SW480 (cell line): ENCODE results near the gene MRPL24.

Experiments
- DNase-seq: peaks from one replicate; pipeline ENCODE4 v3.0.0-alpha.2; 2016; ENCODE audit warnings: low spot score

The MRPL24 gene

DNA sequence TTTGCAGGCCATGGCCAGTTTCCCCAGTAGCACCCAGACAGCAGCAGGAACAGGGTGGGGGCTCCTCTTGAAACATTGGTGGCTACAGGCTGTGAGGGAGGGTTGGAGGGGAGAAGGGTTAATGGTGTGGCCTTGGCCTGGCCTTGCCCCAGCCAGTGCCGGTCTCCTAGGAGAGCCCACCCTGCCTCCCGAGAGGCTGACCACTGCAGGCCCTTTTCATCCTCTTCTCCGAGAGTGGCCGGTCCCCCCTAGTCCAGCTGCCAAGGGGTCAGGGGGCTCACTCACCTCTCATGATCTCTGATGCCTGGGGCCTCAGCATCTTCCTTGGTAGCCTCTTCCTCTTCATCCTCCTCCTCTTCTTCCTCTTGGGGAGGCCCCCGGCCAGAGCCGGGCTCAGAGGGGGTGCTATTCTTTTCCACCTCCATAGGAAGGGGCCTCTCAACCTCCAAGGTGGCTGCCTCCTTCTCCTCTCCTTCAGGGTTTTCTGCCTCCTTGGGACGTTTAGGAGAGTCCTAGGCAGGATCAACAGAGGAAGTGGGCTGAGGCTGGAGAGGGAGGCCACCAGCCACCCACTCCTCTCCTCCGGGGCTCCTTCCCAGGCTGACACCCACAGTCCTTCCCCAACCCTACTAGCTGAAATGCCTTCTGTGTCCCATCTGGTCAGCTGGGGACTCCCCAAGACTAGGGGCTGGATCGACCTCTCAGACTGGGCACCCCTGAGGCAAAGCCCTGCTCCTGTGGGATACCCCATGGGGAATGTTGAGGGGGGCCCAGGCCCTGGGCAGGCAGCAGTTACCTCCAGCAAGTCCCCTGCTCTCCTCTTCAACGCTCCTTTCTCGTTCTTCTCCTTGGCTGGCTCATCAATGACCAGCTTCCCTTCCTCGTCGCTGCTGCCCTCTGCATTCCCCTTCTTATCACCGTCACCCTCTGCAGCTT lies 2.7 kb upstream of the MRPL24 start:
- DNase-seq, result no peak

DNA sequence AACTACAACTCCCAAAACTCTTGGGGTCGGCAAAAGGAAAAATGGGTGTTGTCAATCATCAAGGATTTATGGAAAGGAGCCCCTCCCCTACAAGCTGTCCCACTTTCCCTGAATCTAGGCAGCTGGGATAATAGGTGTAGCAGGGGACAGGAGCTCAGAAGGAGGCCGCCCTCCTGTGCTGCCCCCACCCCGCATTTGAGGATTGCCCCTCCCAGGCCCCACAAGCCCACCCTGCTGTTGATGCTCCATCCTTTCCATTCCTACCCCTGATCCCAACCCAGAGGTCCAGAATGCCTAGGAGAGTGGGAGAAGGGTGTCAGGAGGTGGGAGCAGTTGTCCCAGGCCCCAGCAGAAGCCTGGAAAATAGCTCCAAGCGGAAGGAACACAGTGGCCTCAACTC lies 1.9 kb upstream of the MRPL24 start:
- DNase-seq, result no peak

DNA sequence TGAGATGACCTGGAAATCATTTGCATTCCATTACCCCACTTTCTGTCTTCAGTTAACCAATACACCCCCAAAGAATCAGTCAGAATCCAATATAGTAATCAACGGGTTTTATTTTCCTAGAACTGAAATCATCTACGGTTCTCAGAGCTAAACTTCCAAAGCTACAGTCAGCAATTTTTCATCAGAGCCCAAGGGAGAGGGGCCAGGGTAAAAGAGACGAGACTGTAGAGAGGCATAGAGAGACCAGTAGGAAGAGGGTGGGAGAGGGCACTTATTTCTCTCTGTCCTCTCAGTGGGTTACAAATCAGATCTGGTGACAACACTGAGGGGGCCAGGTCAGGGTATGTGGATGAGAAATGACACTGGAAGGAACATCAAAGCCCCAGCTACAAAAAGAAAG lies 1.1 kb upstream of the MRPL24 start:
- DNase-seq, result no peak

DNA sequence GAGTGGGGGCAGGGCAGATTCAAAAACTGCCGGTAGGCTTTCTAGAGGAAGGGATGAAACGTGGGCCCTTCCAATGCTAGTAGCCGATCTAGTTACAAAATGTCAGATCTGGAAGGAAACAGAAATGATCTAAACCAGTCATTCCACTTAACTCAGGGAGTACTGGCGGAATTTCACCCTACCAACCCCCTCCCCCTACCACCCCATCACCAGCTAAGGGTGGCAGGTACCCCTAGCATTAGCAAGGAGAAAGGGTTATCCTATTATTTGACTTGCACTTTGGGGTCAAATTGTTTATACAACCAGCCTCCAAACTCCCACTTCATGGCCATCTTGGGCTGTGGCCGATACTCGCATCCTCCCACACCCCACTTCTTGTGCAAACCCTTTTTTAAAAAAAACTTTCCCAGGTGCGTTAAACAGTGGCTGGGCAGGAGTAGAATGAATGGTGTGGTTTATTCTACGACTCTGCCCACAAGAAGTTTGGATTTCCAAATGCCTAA lies 644 bp upstream of the MRPL24 start:
- DNase-seq, result no peak

DNA sequence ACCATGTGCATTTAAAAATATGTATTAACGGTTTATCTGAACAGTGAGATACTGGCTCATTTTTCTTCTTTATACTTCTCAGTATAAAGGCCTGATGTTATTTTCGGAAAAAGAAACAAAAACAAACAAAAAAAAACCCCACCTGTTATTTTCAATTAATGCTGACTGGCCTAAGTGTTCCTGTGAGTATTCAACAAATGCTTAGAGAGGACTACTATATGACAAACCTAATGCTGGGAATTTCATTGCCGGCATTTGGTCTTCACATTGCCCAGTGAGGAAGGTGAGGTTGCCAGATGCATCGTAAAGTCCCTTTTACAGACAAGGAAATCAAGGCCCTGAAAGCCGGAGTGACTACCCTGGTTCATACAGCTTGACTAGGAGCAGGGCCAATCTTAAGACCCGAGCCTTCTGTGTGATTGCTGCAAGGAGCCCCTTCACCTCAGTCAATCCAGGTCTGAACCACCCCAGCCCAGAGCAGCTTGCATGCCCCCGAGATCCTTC lies 599 bp downstream of the MRPL24 start:
- DNase-seq, result no peak

DNA sequence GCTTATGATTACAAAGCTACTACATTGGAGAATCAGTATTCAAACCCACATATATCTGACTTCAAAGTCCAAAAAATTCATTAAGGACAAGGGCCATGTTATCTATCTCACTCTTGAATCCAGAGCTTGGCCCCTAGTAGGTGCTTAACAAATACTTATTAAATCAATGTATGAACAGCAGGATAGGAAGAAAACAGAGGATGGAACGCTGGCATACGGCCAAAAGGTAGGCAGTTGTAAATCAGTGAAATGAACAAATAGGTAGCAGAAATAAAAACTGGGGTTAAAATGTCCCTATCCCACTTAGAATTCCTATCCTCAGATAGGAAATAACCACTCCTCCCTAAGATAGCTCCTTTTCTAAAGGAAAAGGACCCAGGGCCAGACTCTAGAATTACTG lies 2.0 kb downstream of the MRPL24 start:
- DNase-seq, result no peak

DNA sequence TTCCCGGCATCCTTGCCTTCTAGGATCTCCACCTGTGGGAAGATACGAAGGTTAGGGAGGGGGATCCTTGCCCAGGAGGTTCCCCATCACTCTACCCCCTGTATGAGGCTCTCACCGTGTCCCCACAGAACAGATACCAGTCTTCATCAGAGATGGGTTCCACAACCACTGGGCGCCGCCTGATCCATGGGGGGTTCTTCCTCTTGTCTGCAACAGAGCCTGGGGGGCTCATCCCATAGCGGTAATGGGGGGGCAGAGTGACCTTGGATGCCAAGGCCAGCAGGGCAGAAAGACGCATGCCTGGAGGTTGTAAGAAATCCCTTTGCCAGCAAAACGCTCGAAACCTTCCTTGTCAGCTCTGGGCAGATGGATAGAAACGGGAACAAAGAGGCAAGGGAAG lies 2.5 kb downstream of the MRPL24 start:
- no peak for DNase-seq

DNA sequence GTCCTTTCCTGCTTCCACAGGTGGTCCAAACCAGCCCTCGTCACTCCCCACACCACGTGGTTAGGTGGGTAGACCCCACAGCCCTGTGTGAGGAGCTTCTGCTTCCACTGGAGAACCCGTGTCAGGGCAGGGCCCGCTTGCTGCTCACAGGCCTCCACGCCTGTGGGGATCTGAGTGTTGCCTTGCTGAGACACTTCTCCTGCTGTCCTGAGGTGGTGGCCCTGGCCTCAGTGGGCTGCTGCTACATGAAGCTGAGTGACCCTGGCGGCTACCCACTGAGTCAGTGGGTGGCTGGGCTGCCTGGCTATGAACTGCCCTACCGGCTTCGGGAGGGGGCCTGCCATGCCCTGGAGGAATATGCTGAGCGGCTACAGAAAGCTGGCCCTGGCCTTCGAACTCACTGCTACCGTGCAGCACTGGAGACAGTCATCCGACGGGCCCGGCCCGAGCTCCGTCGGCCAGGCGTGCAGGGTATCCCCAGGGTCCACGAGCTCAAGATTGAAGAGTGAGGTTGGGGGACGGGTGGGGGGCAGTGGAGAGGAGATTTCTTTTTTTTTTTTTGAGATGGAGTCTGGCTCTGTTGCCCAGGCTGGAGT lies 6.8 kb downstream of the MRPL24 start:
- DNase-seq, result no peak

DNA sequence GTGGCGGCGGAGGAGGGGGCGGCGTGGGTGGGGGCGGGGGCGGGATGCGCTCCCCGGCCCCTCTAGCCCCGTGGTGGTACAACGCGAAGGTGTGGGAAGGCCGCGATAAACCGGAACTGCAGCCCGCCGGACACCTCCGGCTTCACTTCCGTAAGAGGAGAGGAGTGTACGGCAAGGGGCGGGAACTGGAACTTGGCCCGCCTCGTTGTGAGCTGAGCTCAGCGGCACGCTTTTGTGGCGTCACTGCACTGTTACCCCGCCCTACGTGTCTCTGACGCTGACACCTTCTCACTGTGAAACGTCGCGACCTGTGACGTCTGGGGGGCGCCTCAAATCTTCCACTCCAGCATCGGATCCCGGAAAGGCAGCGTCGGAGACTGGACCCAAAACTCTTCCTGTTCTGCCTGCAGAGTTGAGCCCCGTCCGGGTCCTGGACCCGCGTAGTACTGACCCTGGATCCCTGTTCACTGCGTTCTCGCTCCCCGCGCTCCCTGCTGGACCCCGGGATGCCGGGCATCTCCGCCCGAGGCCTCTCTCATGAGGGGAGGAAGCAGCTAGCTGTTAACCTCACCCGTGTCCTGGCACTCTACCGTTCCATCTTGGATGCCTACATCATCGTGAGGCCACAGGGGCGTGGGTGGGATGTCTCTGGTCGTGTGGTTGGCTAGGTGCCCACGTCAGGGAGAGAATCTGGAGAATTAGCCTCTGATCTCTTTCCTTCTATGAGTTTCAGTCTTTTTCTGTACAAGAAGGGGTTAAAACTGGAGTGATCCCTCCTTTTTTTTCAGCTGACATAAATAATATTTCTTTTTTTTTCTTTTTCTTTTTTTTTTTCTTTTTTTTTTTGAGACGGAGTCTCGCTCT lies 12.1 kb downstream of the MRPL24 start, which contains the start of gene ISG20L2:
Gene ISG20L2 (minus strand): TSS at position 168 of the 864 bp plus-strand sequence. CDS start 1,114 bp downstream, outside the sequence.
- peak; percentile 97 for DNase-seq

DNA sequence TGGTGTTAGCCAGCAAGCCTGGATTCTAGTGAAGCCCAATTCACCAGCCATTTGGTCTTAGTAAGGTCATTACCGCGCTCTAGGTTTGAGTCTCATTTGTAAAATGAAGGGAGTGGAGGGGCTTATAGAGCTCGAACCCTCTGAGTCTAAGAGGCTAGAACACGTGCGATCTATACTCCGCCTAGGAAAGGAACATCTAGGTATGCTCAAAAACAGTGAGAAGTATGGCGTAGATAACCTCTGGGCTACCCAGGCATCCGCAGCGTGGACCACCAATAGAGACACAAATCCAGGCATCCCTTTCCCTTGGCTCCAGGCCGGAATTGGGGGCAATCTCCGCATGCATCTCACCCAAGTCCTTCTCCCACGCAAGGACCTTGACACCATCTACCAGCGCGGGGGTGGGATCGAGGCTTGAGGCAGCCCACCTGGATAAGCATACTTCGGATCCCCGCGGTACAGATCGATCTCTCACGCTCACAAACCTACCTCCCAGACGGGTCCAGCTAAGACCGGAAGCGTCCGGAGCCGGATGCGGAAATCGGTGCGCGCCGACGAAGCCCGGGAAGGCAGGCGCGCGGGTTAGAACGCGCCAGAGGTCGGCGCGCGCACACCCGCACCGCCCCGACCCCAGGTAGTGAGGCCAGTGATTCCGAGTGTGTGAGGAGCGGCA lies 12.8 kb downstream of the MRPL24 start, which contains the start of gene METTL25B:
Gene METTL25B (plus strand): TSS at position 544 of the 673 bp plus-strand sequence. CDS start 636 bp downstream, outside the sequence.
- DNase-seq, result peak; percentile 69

DNA sequence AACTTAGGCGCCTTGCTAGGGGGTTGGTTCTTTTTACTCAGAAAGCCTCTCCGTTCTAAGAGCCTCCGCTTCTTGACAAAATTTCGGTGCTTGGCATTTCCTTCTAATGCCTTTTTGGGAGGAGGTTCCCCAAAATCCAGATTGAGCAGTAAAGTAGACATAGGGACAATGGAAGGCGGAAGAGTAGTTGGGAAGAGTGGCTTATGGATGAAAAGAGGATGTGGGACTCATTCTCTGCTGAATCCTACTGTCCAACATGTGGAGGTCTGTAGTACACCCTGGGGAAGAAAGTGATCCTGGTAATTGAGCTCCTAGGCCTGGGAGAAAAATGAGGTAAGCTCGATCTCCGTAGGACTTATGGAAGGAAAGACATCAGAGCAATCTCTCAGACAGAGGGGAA lies 13.4 kb downstream of the MRPL24 start:
- no peak for DNase-seq

DNA sequence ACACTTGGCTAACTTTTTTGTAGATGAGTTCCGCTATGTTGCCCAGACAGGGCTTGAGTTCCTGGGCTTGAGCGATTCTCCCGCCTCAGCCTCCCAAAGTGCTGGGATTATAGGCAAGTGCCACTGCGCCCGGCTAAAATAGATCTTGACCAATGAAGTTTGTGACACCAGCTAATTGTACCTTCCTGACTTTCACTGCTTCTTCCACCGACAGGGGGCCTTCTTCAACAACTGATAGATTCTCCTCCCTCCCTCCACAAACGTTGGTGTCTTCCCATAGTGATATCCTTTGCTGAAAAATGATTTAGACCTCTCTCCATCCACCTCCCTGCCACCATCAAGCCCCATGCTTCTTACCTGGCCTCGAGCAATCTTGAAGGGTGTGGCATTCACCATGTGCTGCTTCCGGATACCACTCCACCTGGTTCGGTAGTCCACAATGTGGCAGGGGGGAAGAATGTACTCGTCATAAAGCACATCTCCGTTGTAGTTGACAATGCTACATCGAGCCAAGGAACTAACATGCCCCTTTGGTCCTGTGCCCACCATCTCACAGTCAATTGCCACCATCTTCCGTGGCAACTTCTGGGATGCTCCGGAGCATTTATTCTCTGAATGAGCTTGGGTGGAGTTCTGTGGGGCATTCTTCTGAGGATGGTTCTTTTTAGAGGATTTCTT lies 14.2 kb downstream of the MRPL24 start:
- DNase-seq, result peak; percentile 77

DNA sequence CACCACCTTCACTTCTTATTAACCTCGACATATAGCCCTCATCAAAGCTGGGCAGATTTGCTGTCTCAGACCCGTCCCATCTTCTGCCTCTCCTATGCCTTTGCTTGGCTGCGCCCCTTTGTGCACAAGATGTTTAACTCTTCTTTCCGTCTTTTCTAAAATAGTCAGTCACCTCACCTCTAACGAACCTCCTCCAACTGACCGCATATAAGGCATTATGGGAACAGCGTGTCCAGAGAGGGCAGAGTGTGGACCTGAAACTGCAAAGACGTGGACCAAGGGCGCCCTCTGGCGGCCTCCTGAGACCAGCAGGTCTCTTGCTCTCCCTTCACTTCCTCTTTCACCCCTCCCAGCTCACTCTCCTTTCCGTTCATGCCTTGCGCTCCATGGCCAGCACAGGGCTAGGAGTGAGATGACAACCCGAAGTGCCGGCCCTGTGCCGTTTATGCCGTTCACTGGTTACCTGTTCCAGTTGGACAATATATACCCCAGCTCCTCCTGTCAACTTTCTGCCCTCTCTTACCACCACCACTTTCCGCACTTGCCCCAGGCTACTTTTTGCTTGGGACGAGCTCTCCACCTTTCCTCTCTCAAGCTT lies 15.1 kb downstream of the MRPL24 start:
- peak; percentile 86 for DNase-seq

DNA sequence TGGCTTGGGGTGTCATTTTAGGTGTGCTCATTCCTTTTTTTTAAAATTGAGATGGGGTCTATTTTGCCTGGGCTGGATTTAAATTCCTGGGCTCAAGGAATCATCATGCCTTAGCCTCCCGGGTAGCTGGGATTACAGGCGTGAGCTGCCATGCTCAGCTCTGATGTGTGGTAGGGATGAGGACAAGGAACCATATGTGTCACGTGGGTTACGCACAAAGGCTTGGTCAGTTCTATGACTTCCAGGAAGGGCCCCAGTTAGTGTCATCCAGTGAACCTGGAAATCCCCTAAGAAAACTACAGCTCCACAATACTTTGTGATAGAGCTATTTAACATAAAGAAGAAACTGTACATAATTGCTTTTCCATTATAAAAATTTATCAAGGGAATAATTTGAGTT lies 19.4 kb downstream of the MRPL24 start:
- DNase-seq, result no peak

DNA sequence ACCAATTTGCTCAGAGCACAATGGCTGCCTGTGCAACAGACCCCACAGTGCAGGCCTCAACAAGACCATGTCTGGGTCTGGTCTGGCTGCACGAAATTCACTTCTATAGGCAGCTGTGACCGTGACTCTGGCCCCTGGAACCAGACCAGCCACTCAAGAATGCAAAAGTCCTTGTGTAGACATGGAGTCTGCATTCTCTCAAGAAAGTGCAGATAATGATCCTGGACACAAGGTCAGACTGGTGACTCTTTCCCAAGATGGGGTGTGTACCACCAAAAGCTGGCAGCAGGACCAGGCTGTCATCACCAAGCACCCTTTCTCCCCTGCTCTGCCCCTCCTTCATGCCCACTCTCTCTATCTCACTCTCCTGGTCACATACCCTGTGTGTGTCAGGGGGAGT lies 19.8 kb downstream of the MRPL24 start:
- DNase-seq, result no peak

DNA sequence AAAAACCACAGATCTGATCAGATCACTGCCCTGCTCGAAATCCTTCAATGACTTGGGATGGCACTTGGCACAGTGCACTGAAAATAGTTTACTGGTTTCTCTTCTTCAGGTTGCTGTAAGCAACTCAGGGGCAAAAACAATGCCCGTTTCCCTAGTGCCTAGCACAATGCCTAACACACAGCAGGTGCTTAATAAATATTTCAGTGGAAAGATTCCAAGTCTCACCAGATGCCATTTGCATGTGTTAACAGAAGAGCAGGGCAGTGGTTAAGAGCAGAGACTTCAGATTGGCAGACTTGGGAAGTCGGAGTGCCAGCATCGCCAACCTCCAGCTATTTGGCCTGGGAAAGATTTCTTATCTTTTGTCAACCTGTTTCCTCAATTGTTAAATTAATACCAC lies 23.5 kb downstream of the MRPL24 start:
- DNase-seq, result no peak

DNA sequence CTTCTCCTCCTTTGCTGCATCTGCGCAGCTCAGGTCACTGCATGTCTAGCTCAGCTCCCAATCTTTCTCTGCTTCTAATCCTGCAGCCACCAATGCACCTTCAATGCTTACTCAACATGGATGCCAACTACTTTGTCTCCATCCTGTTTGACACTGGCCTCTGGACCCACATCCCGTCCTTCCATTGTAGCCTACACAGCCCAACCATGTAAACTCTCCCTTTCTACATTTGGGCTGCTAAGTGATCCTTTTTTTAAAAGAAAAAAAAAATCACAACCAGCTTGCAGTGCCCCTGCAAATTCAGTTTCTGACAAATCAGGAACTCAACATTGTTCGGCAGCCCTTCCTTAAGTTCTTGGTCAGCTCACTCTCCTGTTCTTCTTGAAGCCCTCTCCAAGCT lies 26.1 kb downstream of the MRPL24 start:
- DNase-seq, result no peak

DNA sequence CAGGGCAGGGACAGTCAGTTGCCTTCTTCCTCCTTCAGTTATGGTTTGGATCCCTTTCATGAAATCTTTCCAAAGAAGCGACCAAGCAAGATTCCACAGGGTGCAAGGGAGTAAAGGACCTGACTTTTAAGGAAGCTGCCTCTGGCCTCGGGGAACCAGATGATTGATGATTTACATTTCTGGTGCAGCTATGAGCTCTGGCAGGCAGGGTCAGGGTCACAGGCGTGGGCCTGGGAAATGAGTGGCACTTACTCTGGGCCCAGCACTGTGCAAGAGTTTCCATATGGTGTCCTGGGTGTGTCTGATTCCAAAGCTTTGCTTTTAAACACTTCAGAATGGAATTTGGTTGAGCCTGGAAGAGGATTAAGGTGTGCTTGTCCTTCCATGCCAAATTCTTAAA lies 28.3 kb downstream of the MRPL24 start:
- DNase-seq, result no peak

DNA sequence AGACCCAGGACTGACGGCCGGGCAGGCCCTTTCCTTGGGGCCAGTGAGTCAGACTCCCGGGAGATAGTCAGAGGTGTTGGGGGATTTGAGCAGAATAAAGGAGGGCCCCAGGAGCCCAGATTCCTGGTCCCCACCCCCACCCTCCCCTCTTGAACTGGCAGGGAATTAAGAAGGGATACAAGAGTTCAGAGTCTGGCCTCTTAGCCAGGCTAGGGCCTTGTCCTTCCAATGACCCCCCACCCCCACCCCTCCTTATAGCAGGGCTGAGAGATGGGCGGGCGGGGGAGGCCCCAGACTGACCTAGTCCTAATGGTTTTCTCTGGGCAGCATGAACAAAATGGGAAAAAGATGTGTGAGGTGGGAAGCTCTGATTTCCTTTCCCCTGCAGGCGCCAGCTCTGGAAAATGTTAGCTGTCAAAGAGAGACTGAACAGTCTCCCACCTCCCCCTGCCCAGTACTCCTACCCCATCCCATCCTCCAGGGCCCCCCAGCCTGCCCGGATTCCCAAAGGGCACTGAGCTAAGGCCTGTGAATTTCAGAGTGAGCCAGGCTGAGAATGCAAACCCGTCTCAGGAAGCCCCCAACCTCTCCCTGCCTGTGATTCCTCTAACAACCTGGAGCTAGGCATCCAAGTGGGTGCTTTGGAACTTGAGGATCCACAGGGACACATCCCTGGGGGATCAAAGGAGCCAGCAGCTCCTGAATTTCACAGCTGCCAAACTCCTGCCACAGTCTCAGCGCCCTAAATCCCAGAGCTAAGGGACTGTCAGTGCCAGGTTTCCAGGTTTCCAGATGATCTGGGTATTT lies 29.7 kb downstream of the MRPL24 start:
- no peak for DNase-seq
